NCI-H2029 treated with DMSO at 0.1 percent for 48 hours (cell line): Measurements from ENCODE around the gene PLB1.

Source experiments
- DNase-seq: peaks from one replicate; lab custom pipeline; 2025; lab: John Stamatoyannopoulos, UW

The PLB1 gene

GRCh38 chr2:28499282-28499681, 3.4 kb downstream of the PLB1 start:
- no peak for DNase-seq

- no peak for DNase-seq
Measured at GRCh38 chr2:28505361-28505760, 9.5 kb downstream of the PLB1 start.

- no peak for DNase-seq
Measured at GRCh38 chr2:28506112-28506910, 10.5 kb downstream of the PLB1 start.

- DNase-seq = peak; percentile 13
Measured at GRCh38 chr2:28507796-28508764, 12.2 kb downstream of the PLB1 start.

GRCh38 chr2:28509361-28509760, 13.5 kb downstream of the PLB1 start:
- no peak for DNase-seq

- DNase-seq = peak; percentile 55
Measured at GRCh38 chr2:28510184-28510583, 14.3 kb downstream of the PLB1 start.

GRCh38 chr2:28511871-28512606, 16.2 kb downstream of the PLB1 start:
- DNase-seq = no peak

- no peak for DNase-seq
Measured at GRCh38 chr2:28512607-28512965, 16.7 kb downstream of the PLB1 start.

- DNase-seq = no peak
Measured at GRCh38 chr2:28513097-28513496, 17.2 kb downstream of the PLB1 start.

- no peak for DNase-seq
Measured at GRCh38 chr2:28515176-28515751, 19.4 kb downstream of the PLB1 start.

- no peak for DNase-seq
Measured at GRCh38 chr2:28516430-28516829, 20.6 kb downstream of the PLB1 start.

GRCh38 chr2:28516950-28517349, 21.1 kb downstream of the PLB1 start:
- no peak for DNase-seq

- no peak for DNase-seq
Measured at GRCh38 chr2:28521663-28522062, 25.8 kb downstream of the PLB1 start.

GRCh38 chr2:28522481-28522880, 26.6 kb downstream of the PLB1 start:
- DNase-seq = no peak

- no peak for DNase-seq
Measured at GRCh38 chr2:28523902-28524301, 28.0 kb downstream of the PLB1 start.

GRCh38 chr2:28525481-28525880, 29.6 kb downstream of the PLB1 start:
- no peak for DNase-seq

GRCh38 chr2:28526527-28527132, 30.8 kb downstream of the PLB1 start:
- DNase-seq = no peak

- DNase-seq = no peak
Measured at GRCh38 chr2:28527196-28527595, 31.3 kb downstream of the PLB1 start.

GRCh38 chr2:28528206-28528605, 32.3 kb downstream of the PLB1 start:
- no peak for DNase-seq

GRCh38 chr2:28530782-28531181, 34.9 kb downstream of the PLB1 start:
- DNase-seq = no peak

GRCh38 chr2:28532399-28532798, 36.5 kb downstream of the PLB1 start:
- DNase-seq = no peak
